GM12878 (cell line): ENCODE results near the gene PPA1. TPM values are rescaled to one million over a fixed set of nuclear protein-coding genes. Genes with fewer than 3 reads are reported as not detected.

ENCODE experiments used
- ATAC-seq: fragments of 200-7000 bp; cut with Tn5 transposase; 3 replicates; pipeline ENCODE4 v1.9.1; 2020; ENCODE audit warnings: mild to moderate bottlenecking, moderate library complexity
- BruUV-seq: library from RNA; stranded (reverse); fragments of 400-500 nt; replicated peaks from 2 replicates; lab custom pipeline; 2021; lab: Mats Ljungman, UMichigan
- CTCF ChIA-PET: fragments of 300-600 bp; sonication (Branson Sonifier 250); formaldehyde crosslinking; extraction: SDS; loops from one replicate; lab custom pipeline; 2021; ENCODE audit warnings: inconsistent platforms; lab: Yijun Ruan, JAX
- POLR2A ChIA-PET: fragments of 350-600 bp; formaldehyde crosslinking; extraction: SDS; loops from one replicate; lab custom pipeline; 2021; ENCODE audit warnings: inconsistent platforms; lab: Charles Lee
- RAD21 ChIA-PET: fragments of 300-600 bp; sonication (Branson Sonifier 250); formaldehyde crosslinking; loops from one replicate; lab custom pipeline; 2023; ENCODE audit warnings: antibody characterized with exemption; ENCODE audit not compliant: unreplicated experiment; lab: Charles Lee
- SMC1A ChIA-PET: fragments of 300-600 bp; sonication (Branson Sonifier 250); formaldehyde crosslinking; loops from one replicate; lab custom pipeline; 2023; ENCODE audit not compliant: unreplicated experiment, uncharacterized antibody; lab: Charles Lee
- DNase-seq: peaks from one replicate; pipeline ENCODE4 v3.0.0-alpha.2; 2011; ENCODE audit warnings: low read depth, low spot score
- FAIRE-seq: peaks from 3 replicates; lab custom pipeline; 2011; peaks lifted over from hg19 to GRCh38; lab: Jason Lieb, UNC
- H2AFZ ChIP-seq: 2 replicates; pipeline ENCODE4 v1.6.0; 2011; ENCODE audit warnings: low read depth, low read length, control low read depth; ENCODE audit not compliant: control insufficient read depth
- H3K27ac ChIP-seq: 2 replicates; pipeline ENCODE4 v1.5.1; 2011; ENCODE audit warnings: control low read depth; ENCODE audit not compliant: control insufficient read depth, insufficient read depth
- H3K27me3 ChIP-seq, 2 experiments: replicated peaks in 1 of 2; 2 replicates each; pipeline versions ENCODE4 v1.6.0 to v1.6.1; 2011; ENCODE audit warnings: low read length in 1 of 2; ENCODE audit not compliant: control insufficient read depth in 2 of 2, insufficient read depth in 2 of 2
- H3K36me3 ChIP-seq, 2 experiments: 2 replicates each; pipeline ENCODE4 v1.5.1; 2011; ENCODE audit warnings: low read length in 1 of 2; ENCODE audit not compliant: control insufficient read depth in 2 of 2, insufficient read depth in 2 of 2
- H3K4me1 ChIP-seq: 2 replicates; pipeline ENCODE4 v1.6.1; 2011; ENCODE audit warnings: mild to moderate bottlenecking, low read length, moderate library complexity, mixed read lengths; ENCODE audit not compliant: control insufficient read depth, insufficient read depth
- H3K4me2 ChIP-seq: 2 replicates; pipeline ENCODE4 v1.6.0; 2011; ENCODE audit warnings: control low read depth; ENCODE audit not compliant: control insufficient read depth, insufficient read depth
- H3K4me3 ChIP-seq: fragments of 200-600 bp; sonication (generic); 2 replicates; pipeline ENCODE4 v1.5.1; 2016
- H3K79me2 ChIP-seq: 2 replicates; pipeline ENCODE4 v1.6.0; 2011; ENCODE audit warnings: low read length; ENCODE audit not compliant: control insufficient read depth, insufficient read depth
- H3K9ac ChIP-seq: 2 replicates; pipeline ENCODE4 v1.8.0; 2011; ENCODE audit warnings: low read length, control low read depth, mixed read lengths; ENCODE audit not compliant: control insufficient read depth, insufficient read depth
- H3K9me3 ChIP-seq: replicated peaks from 3 replicates; pipeline ENCODE4 v1.5.1; 2011; ENCODE audit warnings: mild to moderate bottlenecking, low read length; ENCODE audit not compliant: control insufficient read depth, insufficient read depth
- H4K20me1 ChIP-seq: 2 replicates; pipeline ENCODE4 v1.6.0; 2011; ENCODE audit not compliant: control insufficient read depth, insufficient read depth
- BHLHE40 ChIP-seq, 2 experiments: fragments of 450-650 bp in 1 of 2; IDR thresholded peaks; 2 replicates each; pipeline ENCODE4 v1.6.1; 2011 to 2017; ENCODE audit warnings: low read depth in 2 of 2, borderline replicate concordance in 1 of 2, improper control_type of control experiment in 1 of 2, low read length in 1 of 2, mild to moderate bottlenecking in 1 of 2
- CHD4 ChIP-seq: fragments of 200-600 bp; sonication (generic); IDR thresholded peaks from 2 replicates; pipeline ENCODE4 v1.6.1; 2016; ENCODE audit warnings: mild to moderate bottlenecking
- CREB1 ChIP-seq: IDR thresholded peaks from 2 replicates; pipeline ENCODE4 v1.6.1; 2012; ENCODE audit warnings: low read depth, mild to moderate bottlenecking, inconsistent platforms
- IKZF1 ChIP-seq: fragments of 450-650 bp; conservative IDR thresholded peaks from 2 replicates; pipeline ENCODE4 v1.6.1; 2017; ENCODE audit warnings: antibody characterized with exemption, mild to moderate bottlenecking
- IKZF2 ChIP-seq, 2 experiments: fragments of 450-650 bp; IDR thresholded peaks; 2 replicates each; pipeline ENCODE4 v1.6.1; 2017; ENCODE audit warnings: mild to moderate bottlenecking in 2 of 2, moderate library complexity in 2 of 2
- JUND ChIP-seq: IDR thresholded peaks from 2 replicates; pipeline ENCODE4 v1.6.1; 2012; ENCODE audit warnings: low read depth, mild to moderate bottlenecking, low read length, improper control_type of control experiment, moderate library complexity
- MLLT1 ChIP-seq: fragments of 450-650 bp; IDR thresholded peaks from 2 replicates; pipeline ENCODE4 v1.6.1; 2016; ENCODE audit warnings: mild to moderate bottlenecking
- MTA2 ChIP-seq: fragments of 450-650 bp; IDR thresholded peaks from 2 replicates; pipeline ENCODE4 v1.6.1; 2016; ENCODE audit warnings: low read depth, mild to moderate bottlenecking, moderate library complexity
- NBN ChIP-seq: fragments of 450-650 bp; IDR thresholded peaks from 2 replicates; pipeline ENCODE4 v1.6.1; 2016
- NFIC ChIP-seq: IDR thresholded peaks from 2 replicates; pipeline ENCODE4 v1.6.1; 2012; ENCODE audit warnings: low read depth, mild to moderate bottlenecking, inconsistent platforms, low read length, moderate library complexity
- NFYA ChIP-seq: IDR thresholded peaks from 2 replicates; pipeline ENCODE4 v1.6.1; 2011; ENCODE audit warnings: low read depth, mild to moderate bottlenecking, low read length, improper control_type of control experiment, borderline replicate concordance
- PKNOX1 ChIP-seq: fragments of 450-650 bp; IDR thresholded peaks from 2 replicates; pipeline ENCODE4 v1.6.1; 2016; ENCODE audit warnings: mild to moderate bottlenecking
- RB1 ChIP-seq: fragments of 450-650 bp; formaldehyde crosslinking; IDR thresholded peaks from 2 replicates; pipeline ENCODE4 v1.6.1; 2017; ENCODE audit warnings: mild to moderate bottlenecking, borderline replicate concordance
- RELA ChIP-seq: fragments of 450-650 bp; IDR thresholded peaks from 2 replicates; pipeline ENCODE4 v1.8.0; 2014; ENCODE audit warnings: borderline replicate concordance; ENCODE audit not compliant: partially characterized antibody
- RUNX3 ChIP-seq: IDR thresholded peaks from 2 replicates; pipeline ENCODE4 v1.6.1; 2012; ENCODE audit warnings: low read length, inconsistent platforms
- SIX5 ChIP-seq: IDR thresholded peaks from 2 replicates; pipeline ENCODE4 v1.6.1; 2011; ENCODE audit warnings: mild to moderate bottlenecking, low read depth, low read length, moderate library complexity; ENCODE audit not compliant: severe bottlenecking
- WGBS: methylation state at CpG from one replicate; pipeline ENCODE4 v1.1.6; 2016; ENCODE audit warnings: low lambda C conversion rate; ENCODE audit not compliant: insufficient replicate concordance, insufficient coverage; ENCODE audit errors: missing lambda C conversion rate; 5-methylcytosine and 5-hydroxymethylcytosine counted together
- in situ Hi-C: fragments of 300-500 bp; cut with MboI; formaldehyde crosslinking; loops from 9 replicates; pipeline ENCODE4 v1.14.3; 2018; ENCODE audit warnings: mixed read lengths
- intact Hi-C: fragments of 100-400 bp; cut with micrococcal nuclease; formaldehyde crosslinking; loops from one replicate; pipeline ENCODE4 v1.14.2; 2022; ENCODE audit not compliant: unreplicated experiment
- polyA plus RNA-seq, 11 experiments: library from polyadenylated mRNA; depleted of rRNA in 4 of 11; unstranded in 6 of 11; stranded (reverse) in 5 of 11; fragments of >200 nt; fragmentation: Nextera tagmentation in 4 of 11; fragmentation: Illumina TruSeq in 1 of 11; extraction: Ambion mirVana in 4 of 11; extraction: Trizol in 1 of 11; gene quantifications; 1 replicate in 1 of 11; 2 replicates in 10 of 11; pipeline versions ENCODE4 v1.2.1 to v1.2.3, GENCODE V29; 2011 to 2016; ENCODE audit warnings: inconsistent platforms in 2 of 11, missing spikeins in 2 of 11, low read depth in 1 of 11
- total RNA-seq, 4 experiments: library from RNA; depleted of rRNA in 3 of 4; stranded (reverse); fragments of >200 nt in 3 of 4; fragmentation: Illumina TruSeq in 1 of 4; extraction: Trizol in 1 of 4; gene quantifications; 2 replicates each; pipeline versions ENCODE4 v1.2.1 to v1.2.3, GENCODE V29; 2013 to 2021
- TF ChIP-seq, protein P1 (sequence below): fragments of 450-650 bp; IDR thresholded peaks from 2 replicates; pipeline ENCODE4 v1.6.1; 2017; ENCODE audit warnings: mild to moderate bottlenecking, low read depth, inconsistent platforms; ENCODE audit not compliant: poor library complexity, severe bottlenecking
- TF ChIP-seq, protein P2 (sequence below): IDR thresholded peaks from 2 replicates; pipeline ENCODE4 v1.6.1; 2012; ENCODE audit warnings: low read length, inconsistent platforms

The PPA1 gene
- total and polyA plus RNA-seq, 10 of the 15 experiments (the other 5 are each of a cell fraction or from before 2014, with no cell fraction given), result 224 to 452 (median 346) TPM

DNA sequence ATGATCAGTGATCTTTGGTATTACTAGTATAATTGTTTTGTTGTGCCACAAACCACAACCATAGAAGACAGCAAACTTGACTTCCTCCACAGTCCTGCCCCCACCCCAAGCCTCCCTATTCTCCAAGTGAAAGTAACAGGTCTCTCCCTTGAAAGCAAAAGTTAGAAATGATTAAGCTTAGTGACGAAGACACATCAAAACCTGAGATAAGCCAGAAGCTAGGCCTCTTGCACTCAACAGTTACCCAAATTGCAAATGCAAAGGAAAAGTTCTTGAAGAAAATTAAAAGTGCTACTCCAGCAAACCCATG, 70.4 kb downstream of the PPA1 start:
- peaks cover 78% of the 10 kb centered on the region for H3K79me2 ChIP-seq
- ChIA-PET SMC1A (interaction anchor here (0.8 to 3.3 kb wide), 4 partner anchors 17 to 201 kb away, joined by 4 to 23 read pairs (median 4); partner anchors contain the start of gene TYSND1), RAD21 (interaction anchor here (1.0 to 3.3 kb wide), 3 partner anchors 16 to 170 kb away, joined by 3 to 30 read pairs (median 3); partner anchors contain the start of gene TYSND1), CTCF (interaction anchor here (1.0 to 3.7 kb wide), 4 partner anchors 16 to 193 kb away, joined by 3 to 35 read pairs (median 4); partner anchors contain the start of gene TYSND1), POLR2A (interaction anchor here (1.0 to 1.8 kb wide), 3 partner anchors 13 to 193 kb away, joined by 3 to 7 read pairs (median 4); partner anchors contain the start of gene TYSND1)
- ATAC-seq, result peak; percentile 92
- no peak overlapping the region for H3K9ac ChIP-seq
- peak overlapping the region; percentile 78 for H3K4me2 ChIP-seq
- H3K27me3 ChIP-seq, result no peaks in the 10 kb centered on the region
- in situ Hi-C loops, result no loop called here
- no peak overlapping the region; the same call in 1 of the 2 replicates for H3K4me3 ChIP-seq
- peaks cover 0 to 24% of the 10 kb centered on the region in 2 experiments; a peak in 3 of 4 replicates for H3K36me3 ChIP-seq
- peak; percentile 43 for DNase-seq
- no peak overlapping the region for H2AFZ ChIP-seq
- H3K9me3 ChIP-seq, result no peaks in the 10 kb centered on the region
- BruUV-seq, result no TSS peak
- no peak overlapping the region for H3K27ac ChIP-seq
- 0% methylated on average over 1 of the region's 1 CpG for WGBS
- FAIRE-seq, result peak; percentile 7
- no peaks in the 10 kb centered on the region for H4K20me1 ChIP-seq
- intact Hi-C loops, result no loop called here
- peaks cover 21% of the 10 kb centered on the region for H3K4me1 ChIP-seq
- peak; percentile 2 for TF ChIP-seq SIX5
- TF ChIP-seq NFIC, result peak; percentile 66; the same call in 1 of the 2 replicates
- TF ChIP-seq RELA, result no peak
- TF ChIP-seq RUNX3, result peak; percentile 89
- TF ChIP-seq BHLHE40 (IDR thresholded peaks at IDR 0.05; ENCODE audit: borderline replicate concordance in 1 of 2, low read depth in 2 of 2, low read length in 1 of 2), result peak in 1 of 2 experiments; percentile 40; a peak in 2 of 4 replicates
- TF ChIP-seq CREB1, result peak; percentile 36; the same call in 1 of the 2 replicates
- 0 out of 2 replicates have a peak, but pooled peaks have one; percentile 2 for TF ChIP-seq PKNOX1
- peak; percentile 70 to 75 for TF ChIP-seq IKZF2 (IDR thresholded peaks at IDR 0.05)
- TF ChIP-seq, protein P1, sequence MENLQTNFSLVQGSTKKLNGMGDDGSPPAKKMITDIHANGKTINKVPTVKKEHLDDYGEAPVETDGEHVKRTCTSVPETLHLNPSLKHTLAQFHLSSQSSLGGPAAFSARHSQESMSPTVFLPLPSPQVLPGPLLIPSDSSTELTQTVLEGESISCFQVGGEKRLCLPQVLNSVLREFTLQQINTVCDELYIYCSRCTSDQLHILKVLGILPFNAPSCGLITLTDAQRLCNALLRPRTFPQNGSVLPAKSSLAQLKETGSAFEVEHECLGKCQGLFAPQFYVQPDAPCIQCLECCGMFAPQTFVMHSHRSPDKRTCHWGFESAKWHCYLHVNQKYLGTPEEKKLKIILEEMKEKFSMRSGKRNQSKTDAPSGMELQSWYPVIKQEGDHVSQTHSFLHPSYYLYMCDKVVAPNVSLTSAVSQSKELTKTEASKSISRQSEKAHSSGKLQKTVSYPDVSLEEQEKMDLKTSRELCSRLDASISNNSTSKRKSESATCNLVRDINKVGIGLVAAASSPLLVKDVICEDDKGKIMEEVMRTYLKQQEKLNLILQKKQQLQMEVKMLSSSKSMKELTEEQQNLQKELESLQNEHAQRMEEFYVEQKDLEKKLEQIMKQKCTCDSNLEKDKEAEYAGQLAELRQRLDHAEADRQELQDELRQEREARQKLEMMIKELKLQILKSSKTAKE, result no peak
- TF ChIP-seq CHD4, result no peak
- TF ChIP-seq, protein P2, sequence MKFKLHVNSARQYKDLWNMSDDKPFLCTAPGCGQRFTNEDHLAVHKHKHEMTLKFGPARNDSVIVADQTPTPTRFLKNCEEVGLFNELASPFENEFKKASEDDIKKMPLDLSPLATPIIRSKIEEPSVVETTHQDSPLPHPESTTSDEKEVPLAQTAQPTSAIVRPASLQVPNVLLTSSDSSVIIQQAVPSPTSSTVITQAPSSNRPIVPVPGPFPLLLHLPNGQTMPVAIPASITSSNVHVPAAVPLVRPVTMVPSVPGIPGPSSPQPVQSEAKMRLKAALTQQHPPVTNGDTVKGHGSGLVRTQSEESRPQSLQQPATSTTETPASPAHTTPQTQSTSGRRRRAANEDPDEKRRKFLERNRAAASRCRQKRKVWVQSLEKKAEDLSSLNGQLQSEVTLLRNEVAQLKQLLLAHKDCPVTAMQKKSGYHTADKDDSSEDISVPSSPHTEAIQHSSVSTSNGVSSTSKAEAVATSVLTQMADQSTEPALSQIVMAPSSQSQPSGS, result peak; percentile 59
- TF ChIP-seq MLLT1, result peak; percentile 65; the same call in 1 of the 2 replicates
- no peak for TF ChIP-seq NFYA
- peak; percentile 36; the same call in 1 of the 2 replicates for TF ChIP-seq JUND
- TF ChIP-seq NBN, result 0 out of 2 replicates have a peak, but pooled peaks have one; percentile 24
- TF ChIP-seq IKZF1, result peak; percentile 64
- peak; percentile 72; the same call in 1 of the 2 replicates for TF ChIP-seq MTA2
- TF ChIP-seq RB1, result no peak
